Body of pancreas (tissue), 4 donors: ENCODE results near the gene RNU1-2. TPM values are rescaled to one million over a fixed set of nuclear protein-coding genes. Genes with fewer than 3 reads are reported as not detected.
"Not testable (repeated sequence)": the region's sequence is repeated elsewhere in the genome, so short reads cannot be mapped to it uniquely, and the experiment has no call there.

ENCODE experiments used
- ATAC-seq: fragments of 150-250 bp; one replicate; pipeline ENCODE4 v1.9.1; 2016
- DNase-seq, 4 donors: peaks; one replicate each; pipeline ENCODE4 v3.0.0-alpha.2; 2019
- H3K27ac ChIP-seq, 4 donors: fragments of 200-600 bp; sonication (generic); 1 replicate in 3 of 4; 2 replicates in 1 of 4; pipeline versions ENCODE4 v1.5.1 to v1.6.1; 2016 to 2019; ENCODE audit warnings: mild to moderate bottlenecking in 1 of 4, mixed read lengths in 1 of 4, moderate library complexity in 1 of 4
- H3K27me3 ChIP-seq, 2 donors: fragments of 200-600 bp; sonication (generic); one replicate each; pipeline ENCODE4 v1.6.0; 2016; ENCODE audit warnings: mild to moderate bottlenecking in 1 of 2
- H3K36me3 ChIP-seq, 2 donors: fragments of 200-600 bp; sonication (generic); replicated peaks in 1 of 2; 2 replicates each; pipeline ENCODE4 v1.5.1; 2016; ENCODE audit warnings: low read depth in 2 of 2; ENCODE audit not compliant: insufficient read depth in 1 of 2
- H3K4me1 ChIP-seq: fragments of 200-600 bp; sonication (generic); one replicate; pipeline ENCODE4 v1.6.0; 2016
- H3K4me3 ChIP-seq, 2 donors: fragments of 200-600 bp; sonication (generic); 1 replicate in 1 of 2; 2 replicates in 1 of 2; pipeline ENCODE4 v1.5.1; 2016 to 2019
- H3K9me3 ChIP-seq, 3 donors: fragments of 200-600 bp; sonication (generic); 1 replicate in 2 of 3; 2 replicates in 1 of 3; pipeline ENCODE4 v1.5.1; 2016
- POLR2A ChIP-seq, 3 donors: fragments of 450-650 bp; IDR thresholded peaks; one replicate each; pipeline ENCODE4 v1.6.1; 2016; ENCODE audit warnings: antibody characterized with exemption in 3 of 3, mild to moderate bottlenecking in 2 of 3
- WGBS, 2 donors: methylation state at CpG; one replicate each; pipeline ENCODE4 v1.1.5; 2017; 5-methylcytosine and 5-hydroxymethylcytosine counted together
- intact Hi-C: fragments of 100-400 bp; cut with DNase I; formaldehyde crosslinking; loops from one replicate; pipeline ENCODE4 v1.15.1; 2023
- total RNA-seq, 2 donors: library from RNA; depleted of rRNA; stranded (reverse); fragments of >200 nt; gene quantifications; one replicate each; pipeline ENCODE4 v1.1.0, GENCODE V29; 2016
- TF ChIP-seq, protein P1 (sequence below), 7 experiments: fragments of 450-650 bp in 4 of 7; fragments of 200-600 bp in 3 of 7; sonication (generic) in 3 of 7; IDR thresholded peaks; one replicate each; pipeline ENCODE4 v1.5.1; 2016 to 2019; ENCODE audit warnings: antibody characterized with exemption in 7 of 7

Gene RNU1-2
- total RNA-seq, 2 donors from 2014 or later: under 0.01 to 15,479 TPM

DNA sequence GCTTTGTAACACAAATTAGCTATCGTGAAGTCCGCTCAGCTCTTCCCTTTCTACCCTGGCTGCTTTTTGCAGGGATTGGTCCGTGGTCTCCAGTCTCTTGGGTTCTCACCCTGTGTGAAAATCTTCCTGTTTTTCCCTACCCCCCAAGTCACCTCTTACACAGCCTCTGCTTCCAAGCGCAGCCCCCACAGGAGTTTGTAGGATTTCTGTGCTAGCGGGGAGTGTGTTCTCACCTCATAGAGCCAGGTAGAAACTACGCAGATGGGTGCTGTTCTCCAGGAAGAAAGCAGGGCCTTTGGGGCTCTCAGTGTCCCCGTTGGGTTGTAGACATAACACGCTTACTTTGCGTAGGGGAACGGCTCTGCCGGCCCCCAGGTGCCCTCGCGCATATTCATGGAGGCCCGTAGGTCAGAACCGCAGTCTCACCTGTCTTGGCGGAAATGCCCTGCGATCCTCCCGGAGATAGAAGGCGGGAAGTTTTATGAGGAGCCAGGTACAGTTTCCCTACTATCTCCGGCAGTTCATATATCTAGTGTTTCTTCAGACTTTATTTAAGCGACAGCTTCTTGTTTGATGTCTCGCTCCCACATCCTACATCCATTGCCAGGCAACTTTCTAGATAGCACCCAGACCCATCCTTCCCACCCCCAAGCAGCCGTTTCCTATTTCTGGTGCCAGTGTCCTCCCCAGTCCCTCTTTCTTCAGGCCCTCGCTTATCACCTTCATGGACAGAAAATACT lies 706 bp downstream of the RNU1-2 start:
- ATAC-seq, H3K4me3 ChIP-seq, H3K9me3 ChIP-seq, H3K27me3 ChIP-seq, intact Hi-C loops, H3K36me3 ChIP-seq: not testable (repeated sequence)
- Histone ChIP-seq H3K4me1 (peaks cover 30% of the 10 kb centered on the region), H3K27ac (peak overlapping the region; percentile 82 to 91 (median 90))
- peak in 3 of 4 donors; percentile 46 to 54 (median 52) for DNase-seq
- 14 to 20% methylated on average over 22 to 23 of the region's 24 CpGs for WGBS, 2 donors

DNA sequence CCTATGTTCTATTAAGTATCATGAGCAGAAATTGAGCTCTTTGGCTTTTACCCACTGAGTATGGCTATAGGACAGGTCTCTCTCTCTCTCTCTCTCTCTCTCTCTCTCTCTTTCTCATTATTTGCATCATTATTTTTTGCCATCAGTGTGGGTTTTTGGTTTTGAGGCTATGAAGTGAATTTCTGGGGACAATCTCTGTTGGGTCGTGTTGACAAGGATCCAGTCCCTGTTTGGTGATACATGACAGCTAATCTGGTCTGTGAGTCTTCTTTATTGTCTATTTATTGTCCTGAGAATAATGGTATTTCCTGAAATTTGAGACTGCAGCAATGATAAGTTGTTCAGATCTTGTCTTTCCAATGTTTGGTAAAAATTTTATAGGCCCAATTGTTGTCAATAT lies 1.9 kb downstream of the RNU1-2 start:
- DNase-seq, H3K9me3 ChIP-seq, H3K27me3 ChIP-seq, H3K4me3 ChIP-seq, ATAC-seq, H3K27ac ChIP-seq, H3K36me3 ChIP-seq, intact Hi-C loops: not testable (repeated sequence)
- H3K4me1 ChIP-seq: peaks cover 19% of the 10 kb centered on the region
- 31 to 71% methylated on average over 1 of the region's 1 CpG for WGBS, 2 donors

DNA sequence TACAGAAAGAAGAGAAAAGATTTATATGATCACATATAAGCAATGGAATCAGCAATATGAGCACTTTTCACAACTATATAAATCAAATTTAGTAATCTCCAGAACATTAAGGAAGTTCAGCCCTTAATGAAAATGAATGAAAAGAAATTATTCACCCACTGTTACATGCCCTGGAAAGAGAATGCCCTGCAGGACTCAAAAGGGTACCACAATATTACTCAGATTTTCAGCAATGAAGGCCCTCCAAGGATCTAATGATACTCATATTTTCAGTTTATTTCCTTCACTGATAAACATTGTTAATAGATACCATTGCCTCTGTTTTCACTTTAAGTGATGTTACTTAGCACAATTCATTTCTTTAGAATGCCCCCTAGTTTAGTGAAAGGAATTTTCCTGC lies 2.5 kb downstream of the RNU1-2 start:
- intact Hi-C loops, ATAC-seq, H3K9me3 ChIP-seq, H3K36me3 ChIP-seq, H3K27ac ChIP-seq, DNase-seq, H3K4me3 ChIP-seq, H3K27me3 ChIP-seq: not testable (repeated sequence)
- H3K4me1 ChIP-seq: peaks cover 12% of the 10 kb centered on the region

DNA sequence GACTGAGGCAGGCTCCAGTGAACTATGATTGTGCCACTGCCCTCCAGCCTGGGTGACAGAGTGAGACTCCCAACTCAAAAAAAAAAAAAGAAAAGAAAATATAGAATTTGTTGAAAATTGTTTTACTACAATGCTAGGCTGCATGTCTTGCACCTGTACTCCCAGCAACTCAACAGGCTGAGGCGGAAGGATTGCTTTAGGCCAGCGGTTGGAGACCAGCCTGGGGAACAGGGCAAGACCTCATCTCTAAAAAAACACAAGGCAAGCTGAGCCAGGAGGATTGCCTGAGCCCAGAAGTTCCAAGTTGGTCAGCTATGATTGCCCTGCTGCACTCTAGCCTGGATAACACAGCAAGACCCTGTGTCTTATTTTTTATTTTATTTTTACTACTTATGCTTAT lies 3.2 kb downstream of the RNU1-2 start:
- ATAC-seq, H3K4me3 ChIP-seq, intact Hi-C loops, H3K36me3 ChIP-seq, DNase-seq, H3K9me3 ChIP-seq, H3K27ac ChIP-seq, H3K27me3 ChIP-seq: not testable (repeated sequence)
- WGBS, 2 donors: 63 to 70% methylated on average over 2 of the region's 2 CpGs
- H3K4me1 ChIP-seq: peaks cover 12% of the 10 kb centered on the region

DNA sequence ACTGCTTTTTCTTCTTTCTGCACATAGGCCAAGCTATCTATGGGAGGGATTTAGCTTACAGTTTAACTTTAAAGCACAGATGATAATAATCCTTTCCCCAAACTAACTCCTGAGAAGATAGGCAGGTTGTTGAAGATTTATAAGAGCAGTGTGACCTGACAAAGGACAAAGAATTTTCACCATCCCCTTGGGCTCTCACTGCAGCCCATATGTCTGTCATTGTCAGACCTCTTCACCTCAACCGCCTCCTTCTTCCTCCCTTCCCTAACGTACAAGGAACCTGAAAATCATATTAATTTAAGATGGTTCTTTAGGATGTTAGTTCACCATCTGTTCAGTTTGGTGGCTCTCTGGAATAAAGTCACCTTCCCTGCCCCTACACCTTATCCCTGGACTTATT lies 5.0 kb downstream of the RNU1-2 start:
- Histone ChIP-seq H3K9me3 (no peaks in the 10 kb centered on the region), H3K27me3 (no peaks in the 10 kb centered on the region), H3K4me1 (peaks cover 21% of the 10 kb centered on the region), H3K4me3 (no peak overlapping the region), H3K36me3 (no peaks in the 10 kb centered on the region), H3K27ac (no peak overlapping the region)
- no peak for DNase-seq
- ATAC-seq: no peak
- no peak for TF ChIP-seq POLR2A (IDR thresholded peaks at IDR 0.05)
- TF ChIP-seq, protein P1, sequence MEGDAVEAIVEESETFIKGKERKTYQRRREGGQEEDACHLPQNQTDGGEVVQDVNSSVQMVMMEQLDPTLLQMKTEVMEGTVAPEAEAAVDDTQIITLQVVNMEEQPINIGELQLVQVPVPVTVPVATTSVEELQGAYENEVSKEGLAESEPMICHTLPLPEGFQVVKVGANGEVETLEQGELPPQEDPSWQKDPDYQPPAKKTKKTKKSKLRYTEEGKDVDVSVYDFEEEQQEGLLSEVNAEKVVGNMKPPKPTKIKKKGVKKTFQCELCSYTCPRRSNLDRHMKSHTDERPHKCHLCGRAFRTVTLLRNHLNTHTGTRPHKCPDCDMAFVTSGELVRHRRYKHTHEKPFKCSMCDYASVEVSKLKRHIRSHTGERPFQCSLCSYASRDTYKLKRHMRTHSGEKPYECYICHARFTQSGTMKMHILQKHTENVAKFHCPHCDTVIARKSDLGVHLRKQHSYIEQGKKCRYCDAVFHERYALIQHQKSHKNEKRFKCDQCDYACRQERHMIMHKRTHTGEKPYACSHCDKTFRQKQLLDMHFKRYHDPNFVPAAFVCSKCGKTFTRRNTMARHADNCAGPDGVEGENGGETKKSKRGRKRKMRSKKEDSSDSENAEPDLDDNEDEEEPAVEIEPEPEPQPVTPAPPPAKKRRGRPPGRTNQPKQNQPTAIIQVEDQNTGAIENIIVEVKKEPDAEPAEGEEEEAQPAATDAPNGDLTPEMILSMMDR (IDR thresholded peaks at IDR 0.05): peak in 3 of 7 experiments; percentile 12 to 36 (median 17)
- 48 to 57% methylated on average over 2 of the region's 2 CpGs for WGBS, 2 donors
- intact Hi-C loops: no loop called here

DNA sequence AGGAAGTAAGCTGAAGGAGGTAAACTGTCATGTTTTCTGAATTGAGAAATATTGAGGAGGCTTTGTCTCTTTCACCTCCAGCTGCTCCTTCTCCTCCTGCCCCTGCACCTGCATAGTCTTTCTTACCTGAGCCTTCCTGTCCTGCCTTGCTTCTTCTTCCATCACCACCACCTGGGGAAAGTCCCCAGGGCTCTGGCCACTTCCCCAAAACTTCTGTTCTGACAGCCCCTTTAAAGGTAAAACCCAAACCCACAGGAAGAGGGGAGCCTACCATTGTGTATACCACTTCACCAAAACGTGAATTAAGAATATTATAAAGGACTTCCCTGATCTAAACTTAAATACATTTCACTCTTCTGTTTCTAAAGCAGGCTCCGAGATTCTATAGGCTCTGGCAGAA lies 5.6 kb downstream of the RNU1-2 start:
- H3K4me3 ChIP-seq, H3K36me3 ChIP-seq, H3K27ac ChIP-seq, ATAC-seq, H3K9me3 ChIP-seq, DNase-seq, H3K27me3 ChIP-seq, intact Hi-C loops: not testable (repeated sequence)
- peaks cover 23% of the 10 kb centered on the region for H3K4me1 ChIP-seq
- 35 to 49% methylated on average over 2 of the region's 2 CpGs for WGBS, 2 donors

DNA sequence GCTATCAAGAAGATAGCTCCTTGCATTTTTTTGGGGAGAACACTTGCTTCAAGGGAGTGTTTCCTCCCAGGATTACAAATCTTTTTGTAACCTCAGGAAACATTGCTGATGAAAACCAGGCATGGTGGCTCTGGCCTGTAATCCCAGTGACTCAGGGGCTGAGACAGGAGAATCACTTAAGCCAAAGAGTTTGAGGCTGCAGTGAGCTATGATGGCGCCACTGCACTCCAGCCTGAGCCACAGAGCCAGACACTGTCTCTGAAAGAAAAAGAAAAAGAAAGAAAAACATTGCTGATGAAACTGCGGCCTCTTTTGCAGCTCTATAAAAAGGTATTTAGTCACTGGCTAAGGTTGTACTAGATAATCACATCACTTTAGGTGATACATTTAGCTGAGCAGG lies 7.3 kb downstream of the RNU1-2 start:
- H3K27ac ChIP-seq: peak overlapping the region in 3 of 4 donors; percentile 1 to 98 (median 92)
- WGBS, 2 donors: 71 to 86% methylated on average over 2 of the region's 2 CpGs

More for the DNA sequence above, 7.3 kb downstream of the RNU1-2 start:
- no peak for TF ChIP-seq POLR2A (IDR thresholded peaks at IDR 0.05)
- TF ChIP-seq, protein P1 (IDR thresholded peaks at IDR 0.05): no peak
- Histone ChIP-seq H3K36me3 (no peaks in the 10 kb centered on the region), H3K27me3 (no peaks in the 10 kb centered on the region), H3K9me3 (peaks cover 0 to 4% (median 0%) of the 10 kb centered on the region in 3 donors), H3K4me1 (peaks cover 13% of the 10 kb centered on the region), H3K4me3 (no peak overlapping the region)
- ATAC-seq (no peak), DNase-seq (no peak)
- intact Hi-C loops: no loop called here
